HEK293 (cell line): ENCODE data around the gene CEBPA.

Experiments used
- GLIS2 ChIP-seq: fragments of 450-650 bp; formaldehyde crosslinking; IDR thresholded peaks from 2 replicates; pipeline ENCODE4 v1.5.1; 2016; ENCODE audit warnings: missing biosample characterization, missing genetic modification characterization
- KLF7 ChIP-seq: fragments of 450-650 bp; formaldehyde crosslinking; IDR thresholded peaks from 2 replicates; pipeline ENCODE4 v1.5.1; 2016; ENCODE audit warnings: missing biosample characterization, missing genetic modification characterization, borderline replicate concordance
- REPIN1 ChIP-seq: fragments of 450-650 bp; formaldehyde crosslinking; IDR thresholded peaks from 2 replicates; pipeline ENCODE4 v1.5.1; 2017; ENCODE audit warnings: missing biosample characterization, missing genetic modification characterization, low read depth
- ZBTB20 ChIP-seq: fragments of 450-650 bp; formaldehyde crosslinking; IDR thresholded peaks from 2 replicates; pipeline ENCODE4 v1.5.1; 2016; ENCODE audit warnings: missing biosample characterization, missing genetic modification characterization
- ZBTB48 ChIP-seq: fragments of 450-650 bp; formaldehyde crosslinking; IDR thresholded peaks from 2 replicates; pipeline ENCODE4 v1.5.1; 2016; ENCODE audit warnings: missing biosample characterization, missing genetic modification characterization
- ZNF114 ChIP-seq: fragments of 450-650 bp; formaldehyde crosslinking; IDR thresholded peaks from 2 replicates; pipeline ENCODE4 v1.5.0; 2017; ENCODE audit warnings: missing biosample characterization, missing genetic modification characterization
- ZNF37A ChIP-seq: fragments of 450-650 bp; IDR thresholded peaks from 2 replicates; pipeline ENCODE4 v1.5.1; 2018; ENCODE audit warnings: missing biosample characterization, missing genetic modification characterization
- ZNF423 ChIP-seq: fragments of 450-650 bp; formaldehyde crosslinking; IDR thresholded peaks from 2 replicates; pipeline ENCODE4 v1.5.1; 2016; ENCODE audit warnings: missing biosample characterization, missing genetic modification characterization
- ZNF433 ChIP-seq: fragments of 450-650 bp; formaldehyde crosslinking; IDR thresholded peaks from 2 replicates; pipeline ENCODE4 v1.5.1; 2016; ENCODE audit warnings: missing biosample characterization, missing genetic modification characterization, low read depth
- ZNF677 ChIP-seq: fragments of 450-650 bp; IDR thresholded peaks from 2 replicates; pipeline ENCODE4 v1.5.0; 2018; ENCODE audit warnings: missing biosample characterization, mild to moderate bottlenecking, missing genetic modification characterization, moderate library complexity
- ZNF776 ChIP-seq: fragments of 450-650 bp; formaldehyde crosslinking; IDR thresholded peaks from 2 replicates; pipeline ENCODE4 v1.5.0; 2017; ENCODE audit warnings: missing biosample characterization, missing genetic modification characterization, borderline replicate concordance
- ZNF792 ChIP-seq: fragments of 450-650 bp; formaldehyde crosslinking; IDR thresholded peaks from 2 replicates; pipeline ENCODE4 v1.5.1; 2016; ENCODE audit warnings: missing biosample characterization, missing genetic modification characterization
- ZSCAN30 ChIP-seq: fragments of 450-650 bp; IDR thresholded peaks from 2 replicates; pipeline ENCODE4 v1.5.1; 2018; ENCODE audit warnings: missing biosample characterization, mild to moderate bottlenecking, missing genetic modification characterization, moderate library complexity
- TF ChIP-seq, protein P1 (sequence below): fragments of 450-650 bp; formaldehyde crosslinking; IDR thresholded peaks from 2 replicates; pipeline ENCODE4 v1.5.1; 2016; ENCODE audit warnings: missing biosample characterization, missing genetic modification characterization
- TF ChIP-seq, protein P2 (sequence below): fragments of 450-650 bp; formaldehyde crosslinking; IDR thresholded peaks from 2 replicates; pipeline ENCODE4 v1.5.1; 2016; ENCODE audit warnings: missing biosample characterization, missing genetic modification characterization
- TF ChIP-seq, protein P3 (sequence below): fragments of 450-650 bp; formaldehyde crosslinking; IDR thresholded peaks from 2 replicates; pipeline ENCODE4 v1.5.1; 2016; ENCODE audit warnings: missing biosample characterization, missing genetic modification characterization
- TF ChIP-seq, protein P4 (sequence below): fragments of 450-650 bp; formaldehyde crosslinking; IDR thresholded peaks from 2 replicates; pipeline ENCODE4 v1.5.1; 2016; ENCODE audit warnings: missing biosample characterization, missing genetic modification characterization, low read depth
- TF ChIP-seq, protein P5 (sequence below): sonication (generic); formaldehyde crosslinking; IDR thresholded peaks from 2 replicates; pipeline ENCODE4 v1.8.1; 2022; ENCODE audit warnings: mild to moderate bottlenecking, moderate library complexity, missing genetic modification reagents
- TF ChIP-seq, protein P6 (sequence below): fragments of 450-650 bp; formaldehyde crosslinking; IDR thresholded peaks from 2 replicates; pipeline ENCODE4 v1.5.1; 2017; ENCODE audit warnings: missing biosample characterization, missing genetic modification characterization

Gene CEBPA

DNA sequence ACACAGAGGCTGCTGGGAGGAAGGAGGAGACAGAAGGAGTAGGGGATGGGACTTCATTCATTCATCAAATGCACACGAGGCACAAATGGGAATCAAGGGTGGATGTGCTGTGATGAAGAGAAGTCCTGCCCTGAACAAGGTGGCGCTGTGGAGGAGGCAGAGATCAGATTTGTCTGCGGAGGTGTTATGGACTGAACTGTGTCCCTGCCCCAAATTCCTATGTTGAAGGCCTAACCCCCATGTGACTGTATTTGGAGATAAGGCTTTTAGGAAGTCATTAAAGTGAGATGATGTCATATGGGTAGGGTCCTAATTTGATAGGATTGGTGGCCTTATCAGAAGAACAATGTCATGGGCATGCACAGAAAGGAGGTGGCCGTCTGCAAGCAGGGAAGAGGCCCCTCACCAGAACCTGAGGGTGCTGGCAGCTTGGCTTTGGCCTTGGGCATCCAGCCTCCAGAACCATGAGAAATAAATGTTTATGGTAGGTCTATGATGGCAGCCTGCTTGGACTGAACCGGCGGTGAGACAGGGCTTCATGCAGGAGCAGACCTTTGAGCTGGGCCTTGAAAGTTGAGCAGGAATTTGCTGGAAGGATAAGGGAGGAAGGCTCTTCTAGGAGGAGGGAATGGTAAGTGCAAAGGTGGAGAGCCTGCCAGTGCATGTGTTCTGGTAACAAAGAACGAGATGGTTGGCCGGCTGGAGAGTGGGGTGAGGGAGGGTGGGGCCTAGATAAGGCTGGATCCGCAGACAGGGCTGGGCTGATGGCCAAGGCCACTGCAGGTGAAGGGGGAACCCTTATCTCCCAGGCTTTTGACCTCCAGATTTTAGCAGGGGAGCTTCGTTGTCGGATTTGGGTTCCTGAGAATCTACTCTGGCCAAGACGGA is 2.7 kb upstream of the CEBPA start (continued):
- TF ChIP-seq, protein P1, sequence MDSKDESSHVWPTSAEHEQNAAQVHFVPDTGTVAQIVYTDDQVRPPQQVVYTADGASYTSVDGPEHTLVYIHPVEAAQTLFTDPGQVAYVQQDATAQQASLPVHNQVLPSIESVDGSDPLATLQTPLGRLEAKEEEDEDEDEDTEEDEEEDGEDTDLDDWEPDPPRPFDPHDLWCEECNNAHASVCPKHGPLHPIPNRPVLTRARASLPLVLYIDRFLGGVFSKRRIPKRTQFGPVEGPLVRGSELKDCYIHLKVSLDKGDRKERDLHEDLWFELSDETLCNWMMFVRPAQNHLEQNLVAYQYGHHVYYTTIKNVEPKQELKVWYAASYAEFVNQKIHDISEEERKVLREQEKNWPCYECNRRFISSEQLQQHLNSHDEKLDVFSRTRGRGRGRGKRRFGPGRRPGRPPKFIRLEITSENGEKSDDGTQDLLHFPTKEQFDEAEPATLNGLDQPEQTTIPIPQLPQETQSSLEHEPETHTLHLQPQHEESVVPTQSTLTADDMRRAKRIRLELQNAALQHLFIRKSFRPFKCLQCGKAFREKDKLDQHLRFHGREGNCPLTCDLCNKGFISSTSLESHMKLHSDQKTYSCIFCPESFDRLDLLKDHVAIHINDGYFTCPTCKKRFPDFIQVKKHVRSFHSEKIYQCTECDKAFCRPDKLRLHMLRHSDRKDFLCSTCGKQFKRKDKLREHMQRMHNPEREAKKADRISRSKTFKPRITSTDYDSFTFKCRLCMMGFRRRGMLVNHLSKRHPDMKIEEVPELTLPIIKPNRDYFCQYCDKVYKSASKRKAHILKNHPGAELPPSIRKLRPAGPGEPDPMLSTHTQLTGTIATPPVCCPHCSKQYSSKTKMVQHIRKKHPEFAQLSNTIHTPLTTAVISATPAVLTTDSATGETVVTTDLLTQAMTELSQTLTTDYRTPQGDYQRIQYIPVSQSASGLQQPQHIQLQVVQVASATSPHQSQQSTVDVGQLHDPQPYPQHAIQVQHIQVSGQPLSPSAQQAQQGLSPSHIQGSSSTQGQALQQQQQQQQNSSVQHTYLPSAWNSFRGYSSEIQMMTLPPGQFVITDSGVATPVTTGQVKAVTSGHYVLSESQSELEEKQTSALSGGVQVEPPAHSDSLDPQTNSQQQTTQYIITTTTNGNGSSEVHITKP: 0 out of 2 replicates have a peak, but pooled peaks have one; percentile 26
- TF ChIP-seq ZNF37A: no peak
- TF ChIP-seq ZNF677 (tag by site-specific recombination): no peak
- TF ChIP-seq ZNF792 (tag by site-specific recombination): no peak
- 0 out of 2 replicates have a peak, but pooled peaks have one; percentile 16 for TF ChIP-seq ZSCAN30 (tag by site-specific recombination)
- TF ChIP-seq, protein P2, sequence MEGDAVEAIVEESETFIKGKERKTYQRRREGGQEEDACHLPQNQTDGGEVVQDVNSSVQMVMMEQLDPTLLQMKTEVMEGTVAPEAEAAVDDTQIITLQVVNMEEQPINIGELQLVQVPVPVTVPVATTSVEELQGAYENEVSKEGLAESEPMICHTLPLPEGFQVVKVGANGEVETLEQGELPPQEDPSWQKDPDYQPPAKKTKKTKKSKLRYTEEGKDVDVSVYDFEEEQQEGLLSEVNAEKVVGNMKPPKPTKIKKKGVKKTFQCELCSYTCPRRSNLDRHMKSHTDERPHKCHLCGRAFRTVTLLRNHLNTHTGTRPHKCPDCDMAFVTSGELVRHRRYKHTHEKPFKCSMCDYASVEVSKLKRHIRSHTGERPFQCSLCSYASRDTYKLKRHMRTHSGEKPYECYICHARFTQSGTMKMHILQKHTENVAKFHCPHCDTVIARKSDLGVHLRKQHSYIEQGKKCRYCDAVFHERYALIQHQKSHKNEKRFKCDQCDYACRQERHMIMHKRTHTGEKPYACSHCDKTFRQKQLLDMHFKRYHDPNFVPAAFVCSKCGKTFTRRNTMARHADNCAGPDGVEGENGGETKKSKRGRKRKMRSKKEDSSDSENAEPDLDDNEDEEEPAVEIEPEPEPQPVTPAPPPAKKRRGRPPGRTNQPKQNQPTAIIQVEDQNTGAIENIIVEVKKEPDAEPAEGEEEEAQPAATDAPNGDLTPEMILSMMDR: peak; percentile 65
- no peak for TF ChIP-seq ZNF114
- TF ChIP-seq, protein P3, sequence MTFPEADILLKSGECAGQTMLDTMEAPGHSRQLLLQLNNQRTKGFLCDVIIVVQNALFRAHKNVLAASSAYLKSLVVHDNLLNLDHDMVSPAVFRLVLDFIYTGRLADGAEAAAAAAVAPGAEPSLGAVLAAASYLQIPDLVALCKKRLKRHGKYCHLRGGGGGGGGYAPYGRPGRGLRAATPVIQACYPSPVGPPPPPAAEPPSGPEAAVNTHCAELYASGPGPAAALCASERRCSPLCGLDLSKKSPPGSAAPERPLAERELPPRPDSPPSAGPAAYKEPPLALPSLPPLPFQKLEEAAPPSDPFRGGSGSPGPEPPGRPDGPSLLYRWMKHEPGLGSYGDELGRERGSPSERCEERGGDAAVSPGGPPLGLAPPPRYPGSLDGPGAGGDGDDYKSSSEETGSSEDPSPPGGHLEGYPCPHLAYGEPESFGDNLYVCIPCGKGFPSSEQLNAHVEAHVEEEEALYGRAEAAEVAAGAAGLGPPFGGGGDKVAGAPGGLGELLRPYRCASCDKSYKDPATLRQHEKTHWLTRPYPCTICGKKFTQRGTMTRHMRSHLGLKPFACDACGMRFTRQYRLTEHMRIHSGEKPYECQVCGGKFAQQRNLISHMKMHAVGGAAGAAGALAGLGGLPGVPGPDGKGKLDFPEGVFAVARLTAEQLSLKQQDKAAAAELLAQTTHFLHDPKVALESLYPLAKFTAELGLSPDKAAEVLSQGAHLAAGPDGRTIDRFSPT (tag by site-specific recombination): 0 out of 2 replicates have a peak, but pooled peaks have one; percentile 55
- TF ChIP-seq, protein P4, sequence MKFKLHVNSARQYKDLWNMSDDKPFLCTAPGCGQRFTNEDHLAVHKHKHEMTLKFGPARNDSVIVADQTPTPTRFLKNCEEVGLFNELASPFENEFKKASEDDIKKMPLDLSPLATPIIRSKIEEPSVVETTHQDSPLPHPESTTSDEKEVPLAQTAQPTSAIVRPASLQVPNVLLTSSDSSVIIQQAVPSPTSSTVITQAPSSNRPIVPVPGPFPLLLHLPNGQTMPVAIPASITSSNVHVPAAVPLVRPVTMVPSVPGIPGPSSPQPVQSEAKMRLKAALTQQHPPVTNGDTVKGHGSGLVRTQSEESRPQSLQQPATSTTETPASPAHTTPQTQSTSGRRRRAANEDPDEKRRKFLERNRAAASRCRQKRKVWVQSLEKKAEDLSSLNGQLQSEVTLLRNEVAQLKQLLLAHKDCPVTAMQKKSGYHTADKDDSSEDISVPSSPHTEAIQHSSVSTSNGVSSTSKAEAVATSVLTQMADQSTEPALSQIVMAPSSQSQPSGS: peak; percentile 91
- peak; percentile 38; the same call in 1 of the 2 replicates for TF ChIP-seq ZBTB48 (tag by site-specific recombination)
- 0 out of 2 replicates have a peak, but pooled peaks have one; percentile 37 for TF ChIP-seq ZBTB20 (tag by site-specific recombination)
- no peak for TF ChIP-seq KLF7 (tag by site-specific recombination)
- TF ChIP-seq, protein P5, sequence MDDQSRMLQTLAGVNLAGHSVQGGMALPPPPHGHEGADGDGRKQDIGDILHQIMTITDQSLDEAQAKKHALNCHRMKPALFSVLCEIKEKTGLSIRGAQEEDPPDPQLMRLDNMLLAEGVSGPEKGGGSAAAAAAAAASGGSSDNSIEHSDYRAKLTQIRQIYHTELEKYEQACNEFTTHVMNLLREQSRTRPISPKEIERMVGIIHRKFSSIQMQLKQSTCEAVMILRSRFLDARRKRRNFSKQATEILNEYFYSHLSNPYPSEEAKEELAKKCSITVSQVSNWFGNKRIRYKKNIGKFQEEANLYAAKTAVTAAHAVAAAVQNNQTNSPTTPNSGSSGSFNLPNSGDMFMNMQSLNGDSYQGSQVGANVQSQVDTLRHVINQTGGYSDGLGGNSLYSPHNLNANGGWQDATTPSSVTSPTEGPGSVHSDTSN (CRISPR knock-in tag): no peak
- no peak for TF ChIP-seq ZNF776 (tag by site-specific recombination)
- no peak for TF ChIP-seq ZNF433 (tag by site-specific recombination)
- no peak for TF ChIP-seq GLIS2 (tag by site-specific recombination)
- TF ChIP-seq REPIN1: no peak
- no peak for TF ChIP-seq ZNF423
- TF ChIP-seq, protein P6, sequence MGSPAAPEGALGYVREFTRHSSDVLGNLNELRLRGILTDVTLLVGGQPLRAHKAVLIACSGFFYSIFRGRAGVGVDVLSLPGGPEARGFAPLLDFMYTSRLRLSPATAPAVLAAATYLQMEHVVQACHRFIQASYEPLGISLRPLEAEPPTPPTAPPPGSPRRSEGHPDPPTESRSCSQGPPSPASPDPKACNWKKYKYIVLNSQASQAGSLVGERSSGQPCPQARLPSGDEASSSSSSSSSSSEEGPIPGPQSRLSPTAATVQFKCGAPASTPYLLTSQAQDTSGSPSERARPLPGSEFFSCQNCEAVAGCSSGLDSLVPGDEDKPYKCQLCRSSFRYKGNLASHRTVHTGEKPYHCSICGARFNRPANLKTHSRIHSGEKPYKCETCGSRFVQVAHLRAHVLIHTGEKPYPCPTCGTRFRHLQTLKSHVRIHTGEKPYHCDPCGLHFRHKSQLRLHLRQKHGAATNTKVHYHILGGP (tag by site-specific recombination): no peak
